Measurements from ENCODE around the gene STOX2.

STOX2 gene

GRCh38 chr4:183985786-183986185 lies 80.7 kb downstream of the STOX2 start:
- no peak for DNase-seq (ENCODE audit: low read depth in 2 of 2, low spot score in 1 of 2)

GRCh38 chr4:183986291-183986970 lies 81.3 kb downstream of the STOX2 start:
- DNase-seq (ENCODE audit: low read depth in 2 of 2, low spot score in 1 of 2), result no peak

GRCh38 chr4:183986971-183987946 lies 82.2 kb downstream of the STOX2 start:
- DNase-seq (ENCODE audit: low read depth in 2 of 2, low spot score in 1 of 2), result no peak

- no peak for DNase-seq (ENCODE audit: low read depth in 2 of 2, low spot score in 1 of 2)
Measured at GRCh38 chr4:183987987-183988392, 82.9 kb downstream of the STOX2 start.

GRCh38 chr4:183988874-183989273 lies 83.8 kb downstream of the STOX2 start:
- no peak for DNase-seq (ENCODE audit: low read depth in 2 of 2, low spot score in 1 of 2)

- no peak for DNase-seq (ENCODE audit: low read depth in 2 of 2, low spot score in 1 of 2)
Measured at GRCh38 chr4:183989461-183989860, 84.4 kb downstream of the STOX2 start.

- DNase-seq (ENCODE audit: low read depth in 2 of 2, low spot score in 1 of 2), result no peak
Measured at GRCh38 chr4:183989931-183990330, 84.8 kb downstream of the STOX2 start.

- no peak for DNase-seq (ENCODE audit: low read depth in 2 of 2, low spot score in 1 of 2)
Measured at GRCh38 chr4:183993676-183994075, 88.6 kb downstream of the STOX2 start.

GRCh38 chr4:183995570-183995969 lies 90.5 kb downstream of the STOX2 start:
- no peak for DNase-seq (ENCODE audit: low read depth in 2 of 2, low spot score in 1 of 2)

- no peak for DNase-seq (ENCODE audit: low read depth in 2 of 2, low spot score in 1 of 2)
Measured at GRCh38 chr4:183996868-183997267, 91.8 kb downstream of the STOX2 start.

- DNase-seq (ENCODE audit: low read depth in 2 of 2, low spot score in 1 of 2), result no peak
Measured at GRCh38 chr4:183999435-183999834, 94.3 kb downstream of the STOX2 start.

GRCh38 chr4:184000457-184001396 lies 95.6 kb downstream of the STOX2 start:
- no peak for DNase-seq (ENCODE audit: low read depth in 2 of 2, low spot score in 1 of 2)

GRCh38 chr4:184003433-184003832 lies 98.3 kb downstream of the STOX2 start:
- no peak for DNase-seq (ENCODE audit: low read depth in 2 of 2, low spot score in 1 of 2)

- DNase-seq (ENCODE audit: low read depth in 2 of 2, low spot score in 1 of 2), result no peak
Measured at GRCh38 chr4:184007891-184008290, 102.8 kb downstream of the STOX2 start.

GRCh38 chr4:184010696-184011095 lies 105.6 kb downstream of the STOX2 start:
- no peak for DNase-seq (ENCODE audit: low read depth in 2 of 2, low spot score in 1 of 2)

- DNase-seq (ENCODE audit: low read depth in 2 of 2, low spot score in 1 of 2), result no peak
Measured at GRCh38 chr4:184011826-184012380, 106.8 kb downstream of the STOX2 start.

- DNase-seq (ENCODE audit: low read depth in 2 of 2, low spot score in 1 of 2), result no peak
Measured at GRCh38 chr4:184012937-184013336, 107.8 kb downstream of the STOX2 start.

GRCh38 chr4:184014301-184014700 lies 109.2 kb downstream of the STOX2 start:
- no peak for DNase-seq (ENCODE audit: low read depth in 2 of 2, low spot score in 1 of 2)

- no peak for DNase-seq (ENCODE audit: low read depth in 2 of 2, low spot score in 1 of 2)
Measured at GRCh38 chr4:184016759-184017668, 111.9 kb downstream of the STOX2 start.

GRCh38 chr4:184019076-184019475 lies 114.0 kb downstream of the STOX2 start:
- no peak for DNase-seq (ENCODE audit: low read depth in 2 of 2, low spot score in 1 of 2)

Measured in stimulated activated CD8-positive, alpha-beta memory T cell treated with anti-CD3 and anti-CD28 coated beads, Interleukin-4, amount 100 ng/mL, for 4 hours (primary cell).